IPS-NIHi11 (cell line): ENCODE results near the gene TNFRSF4.

Experiments
- DNase-seq: peaks from one replicate; pipeline ENCODE4 v3.0.0; 2012; ENCODE audit warnings: mixed read lengths, low spot score

The TNFRSF4 gene

DNA sequence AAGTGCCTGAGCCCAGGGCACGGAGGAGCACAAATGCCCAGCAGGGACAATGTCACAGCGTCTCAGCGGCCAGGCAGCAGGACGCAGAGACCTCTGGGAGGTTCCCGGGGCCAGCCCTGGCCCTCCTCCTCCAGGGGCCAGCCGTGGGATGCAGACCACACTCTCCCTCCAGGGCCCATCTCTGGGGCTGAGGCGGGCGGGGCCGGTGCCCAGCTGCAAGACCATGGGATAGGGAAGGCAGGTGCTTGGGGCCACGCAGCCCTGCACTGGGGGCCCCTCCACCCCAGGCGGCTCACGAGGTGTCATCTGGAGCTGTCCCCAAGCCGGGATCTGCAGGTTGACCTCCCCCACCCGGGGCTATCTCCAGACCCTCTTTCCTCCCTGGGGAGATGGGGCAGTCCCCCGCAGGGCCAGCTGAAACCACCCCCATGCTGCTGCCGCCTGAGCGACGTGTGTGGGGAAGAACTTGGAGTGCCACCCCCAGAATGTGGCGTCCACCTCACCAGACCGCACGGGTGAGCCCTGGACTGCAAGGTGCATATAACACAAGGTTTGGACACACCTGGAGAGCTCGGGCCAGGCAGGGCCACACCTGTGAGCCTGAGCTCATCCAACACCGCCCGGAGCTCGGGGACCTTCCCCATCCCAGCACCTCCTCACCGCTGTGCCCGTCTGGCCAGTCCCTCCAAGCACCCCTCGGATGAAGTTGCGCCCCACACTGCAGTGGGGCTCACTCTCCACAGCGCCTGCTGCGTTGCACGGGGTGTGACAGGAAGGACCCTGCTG is 44.3 kb downstream of the TNFRSF4 start:
- peak; percentile 22 for DNase-seq

DNA sequence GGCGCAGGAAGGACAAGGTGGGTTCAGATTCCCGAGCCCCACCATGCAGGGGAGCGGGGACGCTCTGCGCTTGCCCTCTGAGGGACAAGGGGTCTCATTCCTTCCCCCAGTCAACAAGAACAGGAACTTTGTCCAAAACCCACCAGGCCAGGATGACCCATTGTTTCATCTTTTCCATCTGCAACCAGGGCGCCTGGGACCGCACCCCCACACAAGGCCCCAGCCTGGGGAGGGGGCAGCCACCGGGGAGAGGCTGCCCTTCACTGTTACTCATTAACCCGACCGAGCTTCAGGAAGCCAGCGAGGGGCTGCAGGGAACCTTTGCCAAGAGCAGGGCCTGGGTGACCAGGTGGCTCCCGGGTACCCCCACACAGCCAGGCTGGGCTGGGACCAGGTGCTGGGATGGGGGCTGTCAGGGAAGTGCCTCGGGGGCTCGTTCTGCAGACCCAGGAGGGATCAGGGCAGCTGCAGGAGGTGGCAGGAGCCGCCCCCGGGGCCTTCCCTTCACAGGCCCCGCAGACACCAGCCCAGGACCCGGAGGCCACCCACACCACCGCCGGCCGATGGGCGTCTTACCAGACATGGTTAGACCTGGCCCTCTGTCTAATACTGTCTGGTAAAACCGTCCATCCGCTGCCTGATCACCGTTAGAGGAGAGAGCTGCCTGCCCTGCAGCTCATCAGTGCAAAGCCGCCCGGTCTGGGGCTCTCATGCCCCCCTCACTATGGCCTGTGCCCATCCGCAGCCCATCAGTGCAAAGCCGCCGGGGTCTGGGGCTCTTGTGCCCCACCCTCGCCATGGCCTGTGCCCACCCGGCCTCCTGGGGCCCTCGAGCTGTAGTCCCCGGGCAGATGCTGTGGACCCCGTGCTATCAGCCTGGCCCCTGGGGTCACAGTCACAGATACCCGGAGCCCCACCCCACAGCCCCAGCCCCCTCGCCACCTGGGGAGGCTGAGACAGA is 45.2 kb downstream of the TNFRSF4 start:
- peak; percentile 6 for DNase-seq

DNA sequence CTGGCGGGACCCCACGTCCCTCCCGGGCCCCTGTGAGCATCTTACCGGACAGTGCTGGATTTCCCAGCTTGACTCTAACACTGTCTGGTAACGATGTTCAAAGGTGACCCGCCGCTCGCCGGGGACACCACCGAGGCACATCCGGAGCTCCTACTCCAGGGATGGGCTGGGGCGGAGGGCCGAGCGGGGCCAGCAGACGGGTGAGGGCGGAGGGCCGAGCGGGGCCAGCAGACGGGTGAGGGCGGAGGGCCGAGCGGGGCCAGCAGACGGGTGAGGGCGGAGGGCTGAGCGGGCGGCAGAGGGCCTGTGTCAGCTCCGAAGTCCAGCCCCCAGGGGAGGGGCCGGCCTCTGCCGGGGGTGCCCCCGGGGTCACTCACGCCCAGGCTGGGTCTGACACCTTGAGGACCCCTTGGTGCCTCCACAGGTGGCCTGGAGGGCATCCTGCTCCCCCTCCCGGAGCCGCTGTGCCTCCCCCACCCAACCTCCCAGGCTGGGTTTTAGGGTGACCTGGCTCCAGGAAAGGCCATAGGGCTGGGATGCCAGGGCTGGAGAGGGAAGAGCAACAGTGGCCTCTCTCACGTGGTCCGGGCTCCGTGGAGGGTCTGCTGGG is 46.0 kb downstream of the TNFRSF4 start:
- DNase-seq = no peak

DNA sequence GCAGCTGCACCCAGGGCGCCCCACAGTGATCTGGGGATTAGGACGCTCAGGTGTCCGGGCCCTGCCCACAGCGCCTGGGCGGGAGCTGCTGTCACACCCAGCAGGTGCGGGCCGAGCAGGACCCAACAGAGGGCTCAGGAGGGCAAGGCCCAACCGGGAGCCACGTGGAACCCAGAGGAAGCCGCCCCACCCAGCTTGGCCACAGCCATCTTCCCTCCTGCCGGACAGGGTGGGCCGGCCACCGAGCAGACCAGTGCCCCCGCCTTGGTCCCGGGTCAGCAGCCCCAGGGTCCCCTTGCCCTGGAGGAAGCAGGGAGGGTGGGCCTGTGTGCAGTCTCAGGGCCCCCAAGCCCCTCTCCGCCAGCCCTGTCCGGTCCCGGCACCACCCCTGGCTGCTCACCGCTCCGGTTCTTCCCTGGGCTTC is 46.5 kb downstream of the TNFRSF4 start:
- DNase-seq = no peak

DNA sequence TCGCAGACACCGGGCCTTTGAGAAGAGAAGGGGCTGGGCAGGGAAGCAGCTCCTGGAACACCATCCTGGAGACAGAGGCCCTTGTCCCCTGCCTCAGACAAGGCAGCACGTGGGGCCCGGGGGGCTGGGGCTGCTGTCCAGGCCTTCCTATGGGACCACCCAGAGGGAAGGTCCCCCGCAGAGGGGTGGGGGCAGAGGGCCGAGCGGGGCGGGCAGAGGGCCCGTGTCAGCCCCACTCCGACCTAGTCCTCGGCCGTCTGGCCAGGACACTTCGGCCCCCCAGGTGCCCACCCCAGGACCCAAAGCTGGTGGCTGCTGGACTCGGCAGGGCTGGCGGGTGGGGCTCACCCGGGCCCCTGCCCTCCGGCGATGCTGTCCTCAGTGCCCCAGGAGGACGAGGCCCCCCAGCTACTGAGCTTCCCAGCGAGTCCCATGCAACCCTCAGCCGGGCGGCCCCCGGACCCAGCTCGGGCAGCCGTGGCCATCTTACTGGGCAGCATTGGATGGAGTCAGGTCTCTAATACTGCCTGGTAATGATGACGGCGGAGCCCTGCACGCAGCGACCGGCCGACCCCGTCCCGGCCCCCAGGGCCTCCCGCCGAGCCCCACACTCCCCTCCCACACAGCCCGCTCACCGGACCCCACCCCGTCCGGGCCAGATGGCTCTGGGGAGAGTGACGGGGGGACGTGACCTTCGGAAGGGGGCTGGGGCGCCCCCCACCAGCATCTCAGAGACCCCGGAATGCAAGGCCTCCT is 47.1 kb downstream of the TNFRSF4 start:
- no peak for DNase-seq

DNA sequence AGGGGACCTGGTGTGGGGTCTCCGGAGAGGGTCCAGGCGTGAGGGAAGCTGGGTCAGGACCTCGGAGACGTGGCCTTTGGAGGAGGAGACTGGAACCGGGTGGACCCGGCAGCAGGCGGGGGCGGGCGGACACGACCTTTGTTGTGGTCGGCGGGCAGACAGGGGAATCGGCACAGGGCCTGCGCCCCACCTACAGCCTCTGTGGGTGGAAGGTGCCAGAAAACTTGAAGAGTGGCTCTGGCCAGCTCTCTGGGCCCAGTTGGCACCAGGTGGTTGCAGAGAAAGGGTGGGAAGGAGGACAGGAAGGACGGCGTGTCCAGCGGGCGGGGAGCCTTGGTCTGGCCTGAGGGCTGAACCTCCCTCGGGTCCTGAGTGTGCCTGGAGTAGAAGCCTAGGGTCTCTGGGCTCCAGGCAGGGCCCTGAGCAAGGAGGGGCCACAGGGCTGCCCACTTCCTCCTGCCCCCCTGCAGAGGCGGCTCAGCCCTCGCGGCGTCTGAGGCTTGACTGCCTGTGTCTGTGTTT is 48.0 kb downstream of the TNFRSF4 start:
- DNase-seq = no peak

DNA sequence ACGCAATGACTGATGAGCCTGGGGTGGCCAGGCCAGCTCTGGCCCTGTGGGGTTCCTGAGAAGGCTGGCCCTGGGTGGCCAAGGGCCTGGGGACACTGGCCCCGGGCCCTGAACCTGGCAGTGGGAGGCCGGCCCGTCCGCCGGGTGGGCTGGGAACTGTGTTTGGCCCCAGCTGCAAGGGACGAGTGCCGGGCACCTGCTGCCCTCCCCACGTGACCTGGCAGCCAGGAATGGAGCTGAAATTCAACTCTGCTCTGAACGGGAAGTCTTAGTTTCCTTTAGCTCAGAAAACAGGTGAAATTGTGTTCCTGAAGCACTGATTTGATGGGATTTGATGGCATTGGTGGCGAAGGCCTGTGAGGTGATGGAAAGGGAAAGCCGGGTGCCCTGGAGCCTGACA is 48.5 kb downstream of the TNFRSF4 start:
- DNase-seq = no peak

DNA sequence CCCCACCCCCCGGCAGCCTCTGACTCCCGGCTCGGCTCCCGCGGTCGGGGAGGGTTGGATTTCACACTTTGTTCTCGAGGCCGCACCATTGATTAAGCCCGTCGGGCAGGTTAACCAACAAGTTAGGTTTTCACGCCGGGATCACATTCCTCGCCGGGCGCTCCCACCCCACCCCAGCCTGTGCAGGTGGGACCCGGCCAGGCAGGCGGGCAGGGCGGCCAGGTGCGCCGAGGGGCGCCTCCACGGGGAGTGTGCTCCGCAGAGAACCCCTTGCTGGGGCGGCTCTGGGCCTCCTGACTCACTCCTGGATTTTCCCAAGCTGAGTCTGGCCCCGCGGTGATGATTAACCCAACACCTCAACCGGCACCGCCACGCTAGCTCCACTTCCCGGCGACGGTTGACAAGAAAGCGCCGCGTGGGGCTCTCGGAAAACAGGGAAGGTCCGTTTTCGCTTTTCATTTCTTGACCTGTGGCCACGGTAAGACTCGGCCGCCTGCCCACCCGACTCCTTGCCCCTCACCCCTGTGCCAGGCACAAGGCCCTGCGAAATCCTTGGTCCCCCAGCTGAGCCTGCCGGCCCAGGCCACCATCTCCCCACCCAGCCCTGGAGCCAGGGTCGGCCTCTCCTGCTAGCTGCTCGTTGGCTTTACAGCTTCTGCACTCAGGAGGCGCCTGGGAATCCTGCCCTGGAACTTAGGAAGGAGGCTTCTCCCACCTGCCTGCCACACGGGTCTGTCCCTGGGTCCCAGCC is 49.1 kb downstream of the TNFRSF4 start:
- no peak for DNase-seq

DNA sequence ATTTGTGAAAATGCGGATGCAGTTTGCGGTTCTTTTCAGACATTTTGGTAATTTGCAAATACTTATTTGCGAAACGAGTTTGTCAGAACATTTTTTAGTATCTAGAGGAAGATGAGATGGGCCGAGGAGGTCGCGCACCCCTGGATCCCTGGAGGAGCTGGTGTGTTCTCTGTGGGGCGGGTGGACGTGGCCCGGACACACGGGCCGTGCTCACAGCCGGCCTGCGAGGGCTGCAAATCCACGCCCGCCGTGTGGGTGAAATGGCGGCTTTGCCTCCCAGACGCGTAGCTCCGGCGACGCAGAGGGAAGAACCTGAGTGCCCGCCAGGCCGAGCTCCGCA is 49.6 kb downstream of the TNFRSF4 start:
- DNase-seq = no peak

DNA sequence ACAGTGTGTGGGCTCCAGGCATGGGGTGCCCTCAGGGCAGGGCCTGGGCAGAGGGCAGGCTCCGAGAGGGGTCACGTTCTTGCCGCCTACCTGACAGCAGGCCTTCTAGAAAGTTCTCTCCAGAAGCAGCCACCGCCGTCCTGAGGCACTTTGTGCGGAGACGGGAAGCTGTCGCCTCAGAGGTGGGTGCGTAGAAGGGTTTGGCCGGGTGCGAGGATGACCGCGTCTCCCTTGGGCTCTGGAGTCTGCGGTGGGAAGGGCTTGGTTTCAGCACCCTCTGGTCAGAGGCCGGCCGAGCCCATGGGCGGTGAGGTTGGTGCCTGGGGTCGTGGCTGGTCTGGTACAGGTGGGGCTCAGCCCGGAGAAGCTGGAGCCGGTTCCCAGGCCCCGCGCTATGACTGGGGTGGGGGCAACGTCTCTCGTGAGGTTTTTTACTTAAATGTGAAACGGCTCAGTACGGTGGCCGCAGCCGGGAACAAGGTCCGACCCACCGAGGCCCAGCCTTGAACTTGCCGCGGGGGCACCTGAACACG is 50.3 kb downstream of the TNFRSF4 start:
- DNase-seq = no peak

DNA sequence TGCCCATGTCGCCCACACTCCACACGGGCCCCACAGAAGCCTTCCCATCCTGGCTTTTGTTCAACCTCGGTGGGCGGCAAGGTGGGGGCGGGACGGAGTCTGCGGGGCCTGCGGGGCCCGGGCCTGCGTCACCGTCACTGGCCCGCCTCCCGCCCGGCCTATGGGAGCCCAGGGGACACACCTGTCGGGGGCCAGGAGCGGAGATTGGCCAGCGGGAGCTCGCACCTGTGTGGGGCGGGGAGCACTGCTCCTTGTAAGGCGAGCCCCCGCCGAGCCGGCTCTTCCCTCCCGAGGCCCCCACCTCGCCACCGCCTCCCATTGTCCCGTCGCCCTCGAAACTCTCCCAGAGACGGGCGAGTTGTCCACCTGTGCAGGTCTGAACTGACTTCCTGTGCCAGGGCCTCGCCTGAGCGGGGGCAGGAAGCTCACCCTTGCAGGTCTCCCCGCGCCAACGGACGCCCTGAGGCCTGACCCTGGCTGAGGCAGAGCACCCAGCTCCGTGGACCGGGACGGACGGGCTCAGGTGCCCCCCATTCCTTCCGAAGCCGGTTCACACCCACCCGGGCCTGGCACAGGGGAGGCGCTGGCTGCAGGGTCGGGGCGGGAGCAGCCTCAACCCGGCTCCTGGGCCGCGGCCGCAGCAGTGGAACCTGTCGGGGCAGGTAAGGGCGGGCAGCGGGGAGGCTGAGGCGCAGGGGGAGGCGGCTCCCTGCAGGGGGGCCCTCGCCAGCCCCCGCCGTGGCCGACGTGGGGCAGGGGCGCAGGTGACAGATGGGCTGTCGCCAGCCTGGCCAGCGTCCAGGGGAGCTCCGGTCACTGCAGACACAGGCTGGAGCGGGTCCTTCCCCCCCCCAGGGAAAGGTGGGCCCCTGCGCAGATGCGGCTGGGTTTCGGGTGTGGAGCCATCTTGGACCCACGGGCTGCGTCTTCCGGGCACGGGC is 51.1 kb downstream of the TNFRSF4 start:
- peak; percentile 77 for DNase-seq

DNA sequence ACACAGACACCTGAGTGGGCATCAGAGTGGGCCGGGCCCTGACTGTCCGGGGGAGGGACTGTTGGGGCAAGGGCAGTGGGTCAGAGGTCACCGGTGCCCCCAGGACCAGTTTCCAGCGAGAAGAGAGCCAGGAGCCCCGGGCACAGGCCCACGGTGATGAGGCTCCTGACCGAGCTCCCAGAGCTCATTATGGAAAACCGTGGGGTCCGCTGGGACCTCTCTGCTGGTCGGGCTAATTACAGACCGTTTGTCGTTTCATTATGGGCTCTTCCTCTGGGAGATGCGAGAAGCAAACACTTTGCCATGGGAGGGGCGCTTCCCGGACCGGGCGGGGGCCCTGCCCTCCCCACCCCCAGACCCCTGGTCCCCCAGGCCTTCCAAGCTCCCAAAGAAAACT is 52.3 kb downstream of the TNFRSF4 start:
- no peak for DNase-seq
